AG04450 (cell line): ENCODE results near the gene STPG3. TPM values are rescaled to one million over a fixed set of nuclear protein-coding genes. Genes with fewer than 3 reads are reported as not detected.

Experiments
- CTCF ChIA-PET: fragments of 300-600, 350-600 bp; formaldehyde crosslinking; extraction: SDS; loops from one replicate; lab custom pipeline; 2022; ENCODE audit warnings: antibody characterized with exemption, inconsistent platforms; lab: Charles Lee
- POLR2A ChIA-PET: fragments of 350-600 bp; formaldehyde crosslinking; extraction: SDS; loops from one replicate; lab custom pipeline; 2021; ENCODE audit warnings: antibody characterized with exemption, inconsistent platforms; lab: Yijun Ruan, JAX
- DNase-seq: peaks from one replicate; pipeline ENCODE4 v3.0.0-alpha.2; 2011; ENCODE audit warnings: low read depth, low spot score
- H3K27ac ChIP-seq: one replicate; pipeline ENCODE4 v1.5.1; 2012; ENCODE audit warnings: low read depth, low read length, control low read depth
- H3K27me3 ChIP-seq: one replicate; pipeline ENCODE4 v1.6.0; 2012; ENCODE audit warnings: low read length; ENCODE audit not compliant: control insufficient read depth, insufficient read depth
- H3K4me3 ChIP-seq: 2 replicates; pipeline ENCODE4 v1.5.1; 2011; ENCODE audit warnings: mild to moderate bottlenecking, low read depth, low read length, control low read depth
- H3K9me3 ChIP-seq: 2 replicates; pipeline ENCODE4 v1.5.1; 2012; ENCODE audit warnings: low read length; ENCODE audit not compliant: control insufficient read depth, insufficient read depth
- CTCF ChIP-seq: IDR thresholded peaks from 2 replicates; pipeline ENCODE4 v1.5.1; 2011; ENCODE audit warnings: low read depth, low read length, control low read depth, inconsistent platforms
- polyA plus RNA-seq: library from polyadenylated mRNA; depleted of rRNA; stranded (reverse); fragments of >200 nt; gene quantifications from 2 replicates; pipeline ENCODE4 v1.2.3, GENCODE V29; 2011

STPG3 gene
- polyA plus RNA-seq, 1 experiment, result not detected

DNA sequence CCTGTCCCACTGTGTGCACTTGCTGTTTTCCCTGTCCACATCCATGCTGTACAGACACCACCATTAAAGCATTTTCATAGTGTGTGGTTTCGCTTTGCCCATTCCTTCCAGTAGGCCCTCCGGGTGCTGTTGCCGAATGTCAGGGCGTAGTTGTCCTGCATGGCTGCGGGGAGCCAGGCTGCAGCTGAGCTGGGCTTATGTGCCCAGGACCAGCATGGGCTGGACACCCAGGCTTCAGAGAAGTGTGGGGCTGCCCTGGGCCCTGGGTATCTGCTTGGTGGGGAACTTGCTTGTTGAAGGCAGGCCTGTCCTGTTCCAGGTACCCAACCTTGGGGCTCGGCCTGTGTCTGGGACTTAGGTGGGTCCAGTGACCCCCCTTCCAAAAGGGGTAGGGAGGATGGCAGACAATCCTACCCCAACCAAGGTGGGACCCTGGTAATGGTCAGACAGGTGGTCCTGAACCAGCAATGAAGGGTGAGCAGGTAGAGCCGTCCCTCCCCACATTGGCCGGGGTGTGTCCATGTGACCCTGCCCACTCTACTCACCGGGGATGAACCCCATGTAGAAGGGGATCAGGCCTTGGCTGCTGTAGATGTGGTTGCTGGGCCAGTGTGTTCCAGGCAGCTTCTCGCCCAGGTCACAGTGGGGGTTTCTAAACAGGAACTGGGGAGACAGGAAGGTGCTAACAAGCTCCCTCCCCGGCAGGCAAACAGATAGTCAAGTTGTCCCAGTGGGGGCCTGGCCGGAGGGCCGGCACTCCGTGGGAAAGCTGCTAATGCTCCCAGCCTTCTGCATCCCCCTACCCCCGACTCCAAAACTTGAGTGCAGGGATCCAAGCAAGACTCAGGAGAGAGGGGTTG is 7.2 kb upstream of the STPG3 start:
- ChIA-PET CTCF (no interaction called here), POLR2A (interaction anchor here (5.7 kb wide), 1 partner anchor 10 kb away, joined by 146 read pairs; the partner anchor contains the start of genes NELFB and STPG3)
- DNase-seq, result no peak
- H3K27me3 ChIP-seq, result no peaks in the 10 kb centered on the region
- peak; percentile 33 for TF ChIP-seq CTCF
- H3K4me3 ChIP-seq, result no peak overlapping the region
- H3K9me3 ChIP-seq, result no peaks in the 10 kb centered on the region; the same call in 1 of the 2 replicates
- H3K27ac ChIP-seq, result no peak overlapping the region

DNA sequence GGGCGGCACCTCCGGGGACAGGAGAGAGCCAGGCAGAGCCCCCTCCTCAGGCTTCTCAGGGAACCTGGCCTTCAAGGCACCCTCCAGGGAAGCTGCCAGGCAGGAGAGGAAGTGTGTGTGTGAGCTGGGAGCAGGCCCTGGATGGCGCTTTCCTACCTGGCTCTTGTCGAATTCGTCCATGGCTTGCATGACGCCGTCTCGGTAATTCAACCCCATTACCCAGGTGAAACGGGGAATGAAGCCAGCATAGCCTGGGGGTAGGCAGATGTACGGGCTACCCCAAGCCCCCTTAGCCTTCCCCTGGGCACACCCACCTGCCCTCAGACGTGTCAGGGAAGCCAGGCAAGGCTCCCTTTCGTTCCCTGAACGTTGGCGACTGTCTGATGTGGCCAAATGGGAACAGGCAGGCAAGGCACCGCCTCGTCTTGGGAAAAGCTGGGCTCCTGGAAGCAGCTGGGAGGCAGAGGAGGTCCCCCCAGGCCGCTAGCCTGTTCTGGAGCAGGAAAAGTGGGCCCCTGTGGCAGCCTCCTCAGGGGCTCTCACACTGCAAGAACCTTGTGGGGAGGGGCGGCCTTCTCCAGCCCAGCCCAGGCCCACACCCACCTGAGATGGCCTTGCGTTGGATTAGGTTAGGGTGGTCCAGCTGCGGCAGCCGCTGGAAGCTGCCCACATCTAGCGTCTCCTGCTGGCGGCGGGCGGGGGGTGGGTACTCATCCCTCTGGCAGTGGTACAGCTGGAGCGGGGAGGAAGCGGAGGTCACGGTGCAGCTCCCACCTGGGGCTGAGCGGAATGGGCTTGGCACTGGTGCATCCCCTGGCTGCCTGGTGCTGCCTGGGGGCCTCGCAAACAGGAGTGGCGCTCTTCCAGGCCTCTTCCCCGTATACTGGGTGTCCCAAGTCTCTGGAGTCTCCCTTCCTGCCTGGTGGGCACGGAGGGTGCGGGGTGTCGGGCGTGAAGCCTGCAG is 6.3 kb upstream of the STPG3 start:
- DNase-seq, result no peak
- Histone ChIP-seq H3K4me3 (no peak overlapping the region), H3K27me3 (no peaks in the 10 kb centered on the region), H3K9me3 (no peaks in the 10 kb centered on the region; the same call in 1 of the 2 replicates), H3K27ac (no peak overlapping the region)
- TF ChIP-seq CTCF, result no peak
- ChIA-PET CTCF (interaction anchor here (0.6 to 0.7 kb wide), 2 partner anchors 8 to 21 kb away, joined by 3 to 5 read pairs; no protein-coding TSS in a partner anchor), POLR2A (interaction anchor here (1.2 to 5.7 kb wide), 2 partner anchors 9 kb away, joined by 5 to 146 read pairs; partner anchors contain the start of genes NELFB and STPG3)

DNA sequence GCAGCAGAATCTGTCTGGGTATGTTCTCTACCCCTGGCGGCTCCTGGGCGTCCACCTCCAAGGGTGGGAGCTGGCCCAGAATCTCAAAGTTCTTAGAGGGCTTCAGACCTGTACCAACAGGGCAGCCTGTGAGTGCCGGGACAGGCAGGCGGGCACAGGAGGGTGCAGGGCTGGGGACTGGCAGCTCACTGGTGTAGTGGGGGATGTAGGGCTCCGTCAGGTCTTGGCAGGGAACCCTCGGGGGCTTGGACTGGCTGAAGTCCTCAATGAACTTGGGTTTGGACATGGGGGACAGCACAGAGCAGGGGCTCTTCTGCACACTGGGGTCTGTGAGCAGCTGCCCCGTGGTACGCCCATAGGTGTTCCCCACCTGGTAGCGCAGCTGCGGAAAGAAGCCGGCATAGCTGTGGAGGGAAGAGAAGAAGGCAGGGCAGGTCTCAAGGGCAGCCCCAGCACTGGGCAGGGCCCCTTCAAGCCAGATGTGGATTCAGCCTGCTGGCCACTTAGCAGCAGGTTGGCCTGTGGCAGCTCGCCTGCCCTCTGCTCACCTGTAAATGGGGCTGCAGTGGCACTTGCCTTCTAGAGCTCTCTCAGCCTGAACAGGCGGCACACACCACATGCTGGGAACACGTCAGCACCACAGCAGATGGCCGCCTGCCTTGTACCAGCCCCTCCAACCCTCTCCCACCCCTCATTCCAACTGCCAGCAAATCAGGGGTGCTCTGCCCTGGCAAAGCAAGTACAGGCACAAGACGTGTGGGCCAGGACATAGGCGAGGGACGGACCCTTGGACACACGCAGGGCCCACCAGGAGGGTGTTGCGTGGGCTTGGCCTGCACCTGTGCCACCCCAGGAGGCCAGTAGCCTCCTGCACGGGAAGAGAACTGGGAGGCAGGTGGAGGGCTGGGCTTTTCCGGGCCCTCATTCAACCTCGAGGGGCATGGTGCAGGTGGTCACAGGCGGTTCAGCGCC is 5.3 kb upstream of the STPG3 start:
- POLR2A ChIA-PET, result interaction anchor here (1.2 kb wide), 1 partner anchor 8 kb away, joined by 5 read pairs; no protein-coding TSS in a partner anchor

More for the DNA sequence above, 5.3 kb upstream of the STPG3 start:
- DNase-seq, result no peak
- Histone ChIP-seq H3K9me3 (no peaks in the 10 kb centered on the region; the same call in 1 of the 2 replicates), H3K27me3 (no peaks in the 10 kb centered on the region), H3K4me3 (no peak overlapping the region), H3K27ac (no peak overlapping the region)
- CTCF ChIA-PET, result interaction anchor here (0.6 to 1.0 kb wide), 2 partner anchors 9 to 22 kb away, joined by 3 read pairs; no protein-coding TSS in a partner anchor
- no peak for TF ChIP-seq CTCF
